ENCODE measurements around the gene FAM98C.
"Not testable (repeated sequence)": the region's sequence is repeated elsewhere in the genome, so short reads cannot be mapped to it uniquely, and the experiment has no call there.

GRCh38 chr19:38410407-38410806 is 7.5 kb downstream of the FAM98C start:
- TF ChIP-seq YEATS4 (CRISPR knock-in tag; IDR thresholded peaks at IDR 0.05; ENCODE audit: borderline replicate concordance); ZNF512B (CRISPR knock-in tag; IDR thresholded peaks at IDR 0.05; ENCODE audit: borderline replicate concordance); TBP (CRISPR knock-in tag; IDR thresholded peaks at IDR 0.05); CHD4 (IDR thresholded peaks at IDR 0.05; ENCODE audit: borderline replicate concordance, low read length); ZNF501 (CRISPR knock-in tag; IDR thresholded peaks at IDR 0.05): not testable (repeated sequence)
